HepG2 (cell line): ENCODE results near the gene VPS52. TPM values are rescaled to one million over a fixed set of nuclear protein-coding genes. Genes with fewer than 3 reads are reported as not detected.

Experiments
- ARID3A ChIP-seq: IDR thresholded peaks from 2 replicates; pipeline ENCODE4 v1.6.1; 2012; ENCODE audit warnings: low read depth, low read length, improper control_type of control experiment
- GLMP ChIP-seq: sonication (generic); formaldehyde crosslinking; IDR thresholded peaks from 2 replicates; pipeline ENCODE4 v1.9.0; 2021; ENCODE audit warnings: missing genetic modification reagents, mild to moderate bottlenecking, borderline replicate concordance
- GMEB2 ChIP-seq: IDR thresholded peaks from 2 replicates; pipeline ENCODE4 v1.6.1; 2016; ENCODE audit warnings: missing biosample characterization, missing genetic modification reagents, low read depth
- HES4 ChIP-seq: sonication (generic); formaldehyde crosslinking; IDR thresholded peaks from 2 replicates; pipeline ENCODE4 v1.9.0; 2021; ENCODE audit warnings: mild to moderate bottlenecking, missing genetic modification reagents, borderline replicate concordance
- LCORL ChIP-seq, 2 experiments: fragments of 450-650 bp in 1 of 2; sonication (generic) in 1 of 2; formaldehyde crosslinking in 1 of 2; IDR thresholded peaks; 2 replicates each; pipeline versions ENCODE4 v1.5.0 to v1.6.1; 2017 to 2020; ENCODE audit warnings: antibody characterized with exemption in 1 of 2, missing genetic modification reagents in 1 of 2
- NR2C2 ChIP-seq: sonication (generic); formaldehyde crosslinking; IDR thresholded peaks from 2 replicates; pipeline ENCODE4 v1.4.0; 2020; ENCODE audit warnings: missing genetic modification reagents, mild to moderate bottlenecking, moderate library complexity, borderline replicate concordance
- NR3C1 ChIP-seq: sonication (generic); formaldehyde crosslinking; IDR thresholded peaks from 2 replicates; pipeline ENCODE4 v1.4.0; 2020; ENCODE audit warnings: missing genetic modification reagents
- SALL2 ChIP-seq: sonication (generic); formaldehyde crosslinking; IDR thresholded peaks from 2 replicates; pipeline ENCODE4 v1.8.1; 2023; ENCODE audit warnings: mild to moderate bottlenecking, missing genetic modification reagents, inconsistent platforms
- THAP9 ChIP-seq: sonication (generic); formaldehyde crosslinking; IDR thresholded peaks from 2 replicates; pipeline ENCODE4; 2020; ENCODE audit warnings: missing genetic modification reagents, mild to moderate bottlenecking, borderline replicate concordance
- TOPORS ChIP-seq: sonication (generic); formaldehyde crosslinking; IDR thresholded peaks from 2 replicates; pipeline ENCODE4 v1.8.0; 2023; ENCODE audit warnings: mild to moderate bottlenecking, missing genetic modification reagents
- ZBTB34 ChIP-seq: sonication (generic); formaldehyde crosslinking; IDR thresholded peaks from 2 replicates; pipeline ENCODE4 v1.8.0; 2022; ENCODE audit warnings: mild to moderate bottlenecking, missing genetic modification reagents
- ZNF207 ChIP-seq: fragments of 450-650 bp; IDR thresholded peaks from 2 replicates; pipeline ENCODE4 v1.6.1; 2016; ENCODE audit warnings: antibody characterized with exemption, borderline replicate concordance
- ZNF24 ChIP-seq: fragments of 450-650 bp; IDR thresholded peaks from 2 replicates; pipeline ENCODE4 v1.6.1; 2017; ENCODE audit warnings: antibody characterized with exemption, mild to moderate bottlenecking
- ZNF34 ChIP-seq: sonication (generic); formaldehyde crosslinking; IDR thresholded peaks from 2 replicates; pipeline ENCODE4 v1.4.0; 2020; ENCODE audit warnings: mild to moderate bottlenecking, missing genetic modification reagents, borderline replicate concordance
- ZNF510 ChIP-seq: sonication (generic); formaldehyde crosslinking; IDR thresholded peaks from 2 replicates; pipeline ENCODE4 v1.4.0; 2020; ENCODE audit warnings: low read depth, mild to moderate bottlenecking, missing genetic modification reagents
- ZNF558 ChIP-seq: sonication (generic); formaldehyde crosslinking; IDR thresholded peaks from 2 replicates; pipeline ENCODE4 v1.9.0; 2022; ENCODE audit warnings: mild to moderate bottlenecking, missing genetic modification reagents, borderline replicate concordance
- ZNF562 ChIP-seq: sonication (generic); formaldehyde crosslinking; IDR thresholded peaks from 2 replicates; pipeline ENCODE4 v1.8.0; 2022; ENCODE audit warnings: missing genetic modification reagents, borderline replicate concordance
- ZNF703 ChIP-seq: sonication (generic); formaldehyde crosslinking; IDR thresholded peaks from 2 replicates; pipeline ENCODE4 v1.5.1; 2020; ENCODE audit warnings: missing genetic modification reagents, mild to moderate bottlenecking, moderate library complexity, borderline replicate concordance
- ZNF772 ChIP-seq: sonication (generic); formaldehyde crosslinking; IDR thresholded peaks from 2 replicates; pipeline ENCODE4 v1.5.0; 2020; ENCODE audit warnings: mild to moderate bottlenecking, missing genetic modification reagents
- polyA plus RNA-seq, 8 experiments: library from polyadenylated mRNA; depleted of rRNA in 3 of 8; stranded (reverse) in 7 of 8; unstranded in 1 of 8; fragments of >200 nt; fragmentation: Illumina TruSeq in 4 of 8; extraction: Trizol in 4 of 8; gene quantifications; 2 replicates each; pipeline versions ENCODE4 v1.2.1 to v1.2.3, GENCODE V29; 2011 to 2016; ENCODE audit warnings: low read depth in 4 of 8, missing spikeins in 1 of 8, mixed read lengths in 1 of 8; ENCODE audit not compliant: insufficient read depth in 1 of 8
- total RNA-seq, 5 experiments: library from RNA; depleted of rRNA; stranded (reverse); fragments of >200 nt; fragmentation: Illumina TruSeq; extraction: Trizol; gene quantifications; 2 replicates each; pipeline ENCODE4 v1.2.3, GENCODE V29; 2016; ENCODE audit warnings: low read depth in 1 of 5

VPS52 gene
- total and polyA plus RNA-seq, 2 of the 13 experiments (the other 11 are each of a cell fraction or from before 2014, with no cell fraction given), result 48.9 to 85.5 TPM

GRCh38 chr6:33317669-33318425 is 46.2 kb upstream of the VPS52 start, which contains the start of gene ZBTB22 (continued):
- TF ChIP-seq NR2C2 (CRISPR knock-in tag) (0 out of 2 replicates have a peak, but pooled peaks have one; percentile 26), ZNF24 (no peak), NR3C1 (no peak), ZNF558 (CRISPR knock-in tag) (no peak), ZNF207 (no peak), ZNF34 (CRISPR knock-in tag) (no peak), ZNF772 (CRISPR knock-in tag) (no peak), TOPORS (CRISPR knock-in tag) (no peak), GMEB2 (CRISPR knock-in tag) (0 out of 2 replicates have a peak, but pooled peaks have one; percentile 29), ZNF703 (no peak), SALL2 (CRISPR knock-in tag) (peak; percentile 63; the same call in 1 of the 2 replicates), LCORL (IDR thresholded peaks at IDR 0.05) (no peak), LCORL (CRISPR knock-in tag; IDR thresholded peaks at IDR 0.05) (0 out of 2 replicates have a peak, but pooled peaks have one; percentile 17), HES4 (CRISPR knock-in tag) (no peak), ZBTB34 (no peak), ZNF510 (CRISPR knock-in tag) (no peak), THAP9 (peak; percentile 63; the same call in 1 of the 2 replicates), ZNF562 (CRISPR knock-in tag) (no peak), GLMP (CRISPR knock-in tag) (no peak), ARID3A (no peak)
